Testis (tissue), 3 donors: ENCODE results near the gene FAM181A. TPM values are rescaled to one million over a fixed set of nuclear protein-coding genes. Genes with fewer than 3 reads are reported as not detected.
A peak's percentile ranks its signal among the peaks of the same experiment; 100 is the strongest.

Experiments used
- DNase-seq: peaks from one replicate; pipeline ENCODE4 v3.0.0-alpha.2; 2019
- H3K27ac ChIP-seq, 2 donors: fragments of 200-600 bp; sonication (generic); one replicate each; pipeline ENCODE4 v1.5.1; 2019
- H3K27me3 ChIP-seq: fragments of 200-600 bp; sonication (generic); one replicate; pipeline ENCODE4 v1.5.1; 2019
- H3K36me3 ChIP-seq: fragments of 200-600 bp; sonication (generic); one replicate; pipeline ENCODE4 v1.5.1; 2017; ENCODE audit warnings: low read depth; ENCODE audit errors: missing control alignments
- H3K4me1 ChIP-seq: fragments of 200-600 bp; sonication (generic); one replicate; pipeline ENCODE4 v1.5.1; 2019
- H3K4me3 ChIP-seq, 2 donors: fragments of 200-600 bp; sonication (generic); one replicate each; pipeline ENCODE4 v1.5.1; 2017 to 2019
- H3K9me3 ChIP-seq: fragments of 200-600 bp; sonication (generic); one replicate; pipeline ENCODE4 v1.5.1; 2017
- CTCF ChIP-seq, 3 experiments: fragments of 450-650 bp in 2 of 3; fragments of 200-600 bp in 1 of 3; sonication (generic) in 1 of 3; IDR thresholded peaks; one replicate each; pipeline ENCODE4 v1.5.1; 2016 to 2019; ENCODE audit warnings: antibody characterized with exemption in 3 of 3, mild to moderate bottlenecking in 2 of 3, moderate library complexity in 1 of 3
- POLR2A ChIP-seq: fragments of 450-650 bp; IDR thresholded peaks from one replicate; pipeline ENCODE4 v1.6.1; 2017; ENCODE audit warnings: antibody characterized with exemption, mild to moderate bottlenecking, moderate library complexity
- WGBS, 2 donors: methylation state at CpG; one replicate each; pipeline ENCODE4 v1.1.5; 2018; 5-methylcytosine and 5-hydroxymethylcytosine counted together
- intact Hi-C: fragments of 100-400 bp; cut with DNase I; formaldehyde crosslinking; loops from one replicate; pipeline ENCODE4 v1.15.1; 2023; ENCODE audit warnings: low total_unique reads
- polyA plus RNA-seq: library from polyadenylated mRNA; stranded (reverse); fragments of 350-450 nt; fragmentation: Illumina TruSeq; extraction: RNeasy Lipid Tissue Mini Kit (QIAGEN cat#74804); gene quantifications from one replicate; pipeline ENCODE4 v1.2.3, GENCODE V29; 2014; ENCODE audit warnings: low read depth, low replicate concordance; ENCODE audit not compliant: insufficient read depth
- total RNA-seq, 2 donors: library from RNA; depleted of rRNA; stranded (reverse); fragments of >200 nt; gene quantifications; one replicate each; pipeline ENCODE4 v1.2.3, GENCODE V29; 2016

Gene FAM181A
- total and polyA plus RNA-seq, 3 donors from 2014 or later: 12.7 to 48.5 (median 18.0) TPM

- intact Hi-C loops: no loop called here
- peak; percentile 67 for DNase-seq
- Histone ChIP-seq H3K36me3 (no peaks in the 10 kb centered on the region), H3K27me3 (no peaks in the 10 kb centered on the region), H3K27ac (no peak overlapping the region), H3K4me3 (no peak overlapping the region), H3K4me1 (no peaks in the 10 kb centered on the region), H3K9me3 (no peaks in the 10 kb centered on the region)
- 59 to 78% methylated on average over 9 of the region's 9 CpGs for WGBS, 2 donors
- no peak for TF ChIP-seq CTCF (IDR thresholded peaks at IDR 0.05)
Observed at GRCh38 chr14:93975791-93976476, 48.8 kb downstream of the FAM181A start.

GRCh38 chr14:93976477-93977057 is 49.4 kb downstream of the FAM181A start, which contains the start of gene ASB2:
Gene ASB2, minus strand, starts transcription at chr14:93976570. Its CDS starts 12,031 bp downstream, at chr14:93964539.
- no peak for DNase-seq
- intact Hi-C loops: no loop called here
- TF ChIP-seq CTCF (IDR thresholded peaks at IDR 0.05) (no peak), POLR2A (no peak)
- Histone ChIP-seq H3K4me1 (no peaks in the 10 kb centered on the region), H3K9me3 (no peaks in the 10 kb centered on the region), H3K36me3 (no peaks in the 10 kb centered on the region), H3K4me3 (no peak within 1 kb of the TSS), H3K27me3 (no peaks in the 10 kb centered on the region), H3K27ac (no peak within 1 kb of the TSS)
- 60 to 68% methylated on average over 12 of the region's 12 CpGs for WGBS, 2 donors

- intact Hi-C loops: no loop called here
- H3K27me3 ChIP-seq: no peaks in the 10 kb centered on the region
- no peak overlapping the region for H3K27ac ChIP-seq
- no peak for DNase-seq
- H3K4me3 ChIP-seq: no peak overlapping the region
- no peaks in the 10 kb centered on the region for H3K36me3 ChIP-seq
- no peaks in the 10 kb centered on the region for H3K4me1 ChIP-seq
- H3K9me3 ChIP-seq: no peaks in the 10 kb centered on the region
- 77 to 93% methylated on average over 4 to 5 of the region's 5 CpGs for WGBS, 2 donors
- TF ChIP-seq POLR2A (no peak), CTCF (IDR thresholded peaks at IDR 0.05) (no peak)
Observed at GRCh38 chr14:93977171-93977570, 50.0 kb downstream of the FAM181A start.

- intact Hi-C loops: no loop called here
- Histone ChIP-seq H3K36me3 (no peaks in the 10 kb centered on the region), H3K4me1 (no peaks in the 10 kb centered on the region), H3K27me3 (no peaks in the 10 kb centered on the region), H3K27ac (no peak overlapping the region), H3K4me3 (no peak overlapping the region), H3K9me3 (no peaks in the 10 kb centered on the region)
- WGBS, 2 donors: 89 to 91% methylated on average over 11 of the region's 11 CpGs
- TF ChIP-seq POLR2A (no peak), CTCF (IDR thresholded peaks at IDR 0.05) (no peak)
- no peak for DNase-seq
Observed at GRCh38 chr14:93977790-93978581, 50.8 kb downstream of the FAM181A start.
